ENCODE measurements around the gene ARL6IP6. TPM values are rescaled to one million over a fixed set of nuclear protein-coding genes. Genes with fewer than 3 reads are reported as not detected.
"Not testable (repeated sequence)": the region's sequence is repeated elsewhere in the genome, so short reads cannot be mapped to it uniquely, and the experiment has no call there.

The ARL6IP6 gene
- total and polyA plus RNA-seq, 5 donors = 6.4 to 10.3 (median 7.5) TPM

DNA sequence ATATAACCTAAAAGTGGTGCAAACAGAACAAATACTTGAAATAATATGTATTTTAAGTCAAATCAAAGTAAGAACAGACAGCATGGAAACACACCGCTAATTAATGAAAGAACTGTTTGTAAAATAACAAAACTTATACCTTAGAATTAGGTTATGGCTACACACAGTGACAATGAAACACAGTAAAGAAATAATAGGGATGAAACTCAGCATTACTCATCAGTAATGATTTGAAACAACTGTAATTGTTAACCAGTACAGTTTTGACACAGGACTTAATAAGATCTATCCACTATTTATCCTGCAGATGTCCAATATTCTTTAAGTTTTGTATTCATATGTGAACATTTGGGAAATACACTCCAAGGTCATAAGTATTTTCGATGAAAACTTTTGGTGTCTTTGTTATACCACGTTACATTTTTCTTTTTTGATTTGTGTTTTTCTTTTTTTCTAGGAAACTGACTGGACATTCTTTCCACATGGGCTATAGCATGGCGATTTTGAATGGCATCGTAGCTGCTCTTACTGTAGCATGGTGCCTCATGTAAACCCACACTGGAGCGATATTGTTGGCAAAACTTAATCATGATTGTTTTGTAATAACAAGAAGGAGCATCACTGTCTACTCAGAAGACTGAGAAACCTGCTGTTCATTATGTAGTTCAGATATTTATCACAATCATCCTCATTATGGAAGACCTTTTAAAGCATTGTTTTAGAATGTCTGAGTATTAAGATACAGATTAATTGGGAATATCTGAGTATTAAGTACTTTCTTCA lies 41.1 kb downstream of the ARL6IP6 start:
- intact Hi-C loops (cut with DNase I) = no loop called here
- no peak overlapping the region for H3K4me3 ChIP-seq (ENCODE audit: low read length)
- H3K27ac ChIP-seq (ENCODE audit: low read length) = no peak overlapping the region
- DNase-seq (no peak), ATAC-seq (no peak)
- H3K9me3 ChIP-seq (ENCODE audit: control insufficient read depth, low read length) = no peaks in the 10 kb centered on the region
- H3K27me3 ChIP-seq (ENCODE audit: control insufficient read depth, insufficient read depth) = no peaks in the 10 kb centered on the region
- 95% methylated on average over 6 of the region's 6 CpGs for WGBS
- H3K4me1 ChIP-seq (ENCODE audit: control insufficient read depth, insufficient read depth, low read length) = no peaks in the 10 kb centered on the region

DNA sequence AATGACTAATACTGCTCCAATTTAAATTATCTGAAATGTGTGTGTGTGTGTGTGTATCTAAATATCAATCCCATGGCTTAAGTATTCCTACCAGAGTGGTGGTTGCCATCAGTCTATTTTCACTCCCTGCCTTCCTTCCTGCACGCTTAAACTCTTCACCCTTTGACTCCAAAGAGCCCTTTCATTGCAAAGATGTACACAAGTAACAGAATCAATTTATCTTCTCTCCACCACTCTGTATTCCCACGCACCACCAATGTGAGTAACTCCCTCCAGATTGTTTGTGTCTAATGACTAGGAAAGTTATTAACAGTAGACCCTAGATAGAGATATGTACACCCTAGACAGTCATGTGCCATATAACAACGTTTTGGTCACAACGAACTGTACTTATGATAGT lies 42.8 kb downstream of the ARL6IP6 start:
- WGBS = 66% methylated on average over 4 of the region's 4 CpGs
- Histone ChIP-seq H3K9me3 (ENCODE audit: control insufficient read depth, low read length) (no peaks in the 10 kb centered on the region), H3K27ac (ENCODE audit: low read length) (no peak overlapping the region), H3K27me3 (ENCODE audit: control insufficient read depth, insufficient read depth) (no peaks in the 10 kb centered on the region), H3K4me1 (ENCODE audit: control insufficient read depth, insufficient read depth, low read length) (no peaks in the 10 kb centered on the region), H3K4me3 (ENCODE audit: low read length) (no peak overlapping the region)
- DNase-seq = no peak
- intact Hi-C loops (cut with DNase I) = no loop called here
- no peak for ATAC-seq

DNA sequence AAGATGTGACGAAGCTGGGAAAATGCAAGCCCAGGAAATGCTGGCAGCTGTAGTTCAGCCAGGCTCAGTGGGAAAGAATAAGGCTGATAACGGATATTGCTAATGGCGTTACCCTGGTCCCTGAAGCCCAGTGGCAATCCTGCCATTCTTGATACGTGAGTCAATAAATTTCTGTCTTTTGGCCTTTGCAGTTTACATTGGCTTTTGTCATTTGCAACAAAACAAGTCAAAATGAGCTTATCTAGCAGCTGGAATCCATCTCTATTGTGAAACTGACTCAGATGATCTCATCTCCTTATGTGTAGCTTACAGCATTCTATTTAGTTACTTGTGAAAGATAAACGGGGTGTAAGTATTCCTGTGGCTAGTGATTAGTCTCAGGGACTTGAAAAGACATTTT lies 43.8 kb downstream of the ARL6IP6 start:
- H3K27me3 ChIP-seq (ENCODE audit: control insufficient read depth, insufficient read depth) = no peaks in the 10 kb centered on the region
- WGBS = 56% methylated on average over 5 of the region's 5 CpGs
- no peaks in the 10 kb centered on the region for H3K9me3 ChIP-seq (ENCODE audit: control insufficient read depth, low read length)
- DNase-seq (peak; percentile 45 to 69 (median 47)), ATAC-seq (peak; percentile 92)
- H3K27ac ChIP-seq (ENCODE audit: low read length) = no peak overlapping the region
- no peaks in the 10 kb centered on the region for H3K4me1 ChIP-seq (ENCODE audit: control insufficient read depth, insufficient read depth, low read length)
- H3K4me3 ChIP-seq (ENCODE audit: low read length) = no peak overlapping the region
- intact Hi-C loops (cut with DNase I) = no loop called here

DNA sequence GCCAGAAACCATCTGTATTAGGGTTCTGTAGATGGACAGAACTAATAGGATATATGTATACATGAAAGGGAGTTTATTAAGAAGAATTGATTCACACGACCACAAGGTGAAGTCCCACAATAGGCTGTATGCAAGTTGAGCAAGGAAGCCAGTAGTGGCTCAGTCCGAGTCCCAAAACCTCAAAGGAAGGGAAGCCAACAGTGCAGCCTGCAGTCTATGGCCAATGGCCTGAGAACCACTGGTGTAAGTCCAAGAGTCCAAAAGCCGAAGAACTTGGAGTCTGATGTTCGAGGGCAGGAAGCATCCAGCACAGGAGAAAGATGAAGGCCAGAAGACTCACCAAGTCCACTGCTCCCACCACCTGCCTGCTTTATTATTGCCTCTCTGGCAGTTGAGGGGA lies 44.8 kb downstream of the ARL6IP6 start:
- DNase-seq (peak in 1 of 3 donors; percentile 38), ATAC-seq (peak; percentile 47 to 67)
- H3K27me3 ChIP-seq (ENCODE audit: control insufficient read depth, insufficient read depth); H3K4me3 ChIP-seq (ENCODE audit: low read length); H3K9me3 ChIP-seq (ENCODE audit: control insufficient read depth, low read length); intact Hi-C loops (cut with DNase I); H3K4me1 ChIP-seq (ENCODE audit: control insufficient read depth, insufficient read depth, low read length); H3K27ac ChIP-seq (ENCODE audit: low read length): not testable (repeated sequence)
- 69% methylated on average over 4 of the region's 4 CpGs for WGBS

DNA sequence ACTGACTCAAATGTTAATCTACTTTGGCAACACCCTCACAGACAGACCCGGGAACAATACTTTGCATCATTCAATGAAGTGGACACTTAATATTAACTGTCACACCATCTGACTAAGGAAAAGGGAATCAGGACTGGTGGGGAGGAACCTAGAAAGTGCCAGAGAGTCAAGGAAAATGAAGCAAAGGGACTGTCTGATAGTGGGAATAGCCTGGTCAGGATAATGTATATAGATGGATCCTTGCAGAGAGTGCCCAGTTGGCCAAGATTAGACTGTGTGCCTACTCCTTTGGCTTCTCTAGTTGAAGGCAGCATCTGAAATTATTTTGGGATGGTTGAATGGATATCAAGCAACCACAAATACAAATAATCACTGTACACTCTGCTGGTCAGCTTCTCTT lies 45.2 kb downstream of the ARL6IP6 start:
- DNase-seq (no peak), ATAC-seq (no peak)
- Histone ChIP-seq H3K27ac (ENCODE audit: low read length) (no peak overlapping the region), H3K9me3 (ENCODE audit: control insufficient read depth, low read length) (no peaks in the 10 kb centered on the region), H3K4me1 (ENCODE audit: control insufficient read depth, insufficient read depth, low read length) (no peaks in the 10 kb centered on the region), H3K27me3 (ENCODE audit: control insufficient read depth, insufficient read depth) (no peaks in the 10 kb centered on the region), H3K4me3 (ENCODE audit: low read length) (no peak overlapping the region)
- whole genome bisulfite sequencing = 67% methylated on average over 1 of the region's 1 CpG
- intact Hi-C loops (cut with DNase I) = no loop called here

DNA sequence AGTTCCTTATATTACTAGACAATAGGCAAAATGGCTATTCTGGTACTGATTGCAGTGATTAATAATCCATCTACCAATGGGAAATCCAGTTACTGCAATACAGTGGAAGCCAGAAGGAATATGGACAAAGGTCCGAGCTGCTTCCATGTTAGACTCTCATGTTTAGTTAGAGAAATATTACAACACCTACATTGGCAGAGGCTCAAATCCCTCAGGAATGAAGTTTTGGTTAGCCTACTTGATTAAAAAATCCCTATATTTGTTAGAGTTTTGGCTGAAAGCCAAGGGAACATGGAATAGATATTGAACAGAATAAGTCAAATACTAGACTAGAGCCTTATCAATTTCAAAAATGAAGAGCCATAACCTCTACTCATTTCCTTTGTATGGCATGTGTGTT lies 48.5 kb downstream of the ARL6IP6 start:
- Histone ChIP-seq H3K9me3 (ENCODE audit: control insufficient read depth, low read length) (no peaks in the 10 kb centered on the region), H3K4me3 (ENCODE audit: low read length) (no peak overlapping the region), H3K27ac (ENCODE audit: low read length) (no peak overlapping the region), H3K27me3 (ENCODE audit: control insufficient read depth, insufficient read depth) (no peaks in the 10 kb centered on the region), H3K4me1 (ENCODE audit: control insufficient read depth, insufficient read depth, low read length) (no peaks in the 10 kb centered on the region)
- WGBS = 77% methylated on average over 1 of the region's 1 CpG
- ATAC-seq = no peak
- intact Hi-C loops (cut with DNase I) = no loop called here
- no peak for DNase-seq

DNA sequence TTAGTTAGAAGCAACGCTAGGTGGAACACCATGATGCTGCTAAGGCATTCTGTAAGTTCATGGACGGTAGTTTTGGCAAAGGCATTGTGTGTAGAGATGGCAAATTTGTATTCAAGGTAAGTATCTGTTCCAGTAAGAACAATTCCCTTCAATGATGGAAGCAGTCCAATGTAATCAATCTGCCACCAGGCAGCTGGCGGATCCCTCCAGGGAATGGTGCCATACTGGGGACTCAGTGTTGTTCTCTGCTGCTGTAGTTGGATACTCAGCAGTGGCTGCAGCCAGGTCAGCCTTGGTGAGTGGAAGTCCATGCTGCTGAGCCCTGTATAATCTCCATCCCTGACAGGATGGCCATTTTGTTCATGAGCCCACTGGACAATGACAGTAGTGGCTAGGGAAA lies 62.8 kb downstream of the ARL6IP6 start:
- H3K27ac ChIP-seq (ENCODE audit: low read length) = no peak overlapping the region
- H3K9me3 ChIP-seq (ENCODE audit: control insufficient read depth, low read length) = no peaks in the 10 kb centered on the region
- intact Hi-C loops (cut with DNase I) = no loop called here
- no peak for ATAC-seq
- no peaks in the 10 kb centered on the region for H3K4me1 ChIP-seq (ENCODE audit: control insufficient read depth, insufficient read depth, low read length)
- no peak for DNase-seq
- H3K4me3 ChIP-seq (ENCODE audit: low read length) = no peak overlapping the region
- 87% methylated on average over 3 of the region's 3 CpGs for WGBS
- no peaks in the 10 kb centered on the region for H3K27me3 ChIP-seq (ENCODE audit: control insufficient read depth, insufficient read depth)

DNA sequence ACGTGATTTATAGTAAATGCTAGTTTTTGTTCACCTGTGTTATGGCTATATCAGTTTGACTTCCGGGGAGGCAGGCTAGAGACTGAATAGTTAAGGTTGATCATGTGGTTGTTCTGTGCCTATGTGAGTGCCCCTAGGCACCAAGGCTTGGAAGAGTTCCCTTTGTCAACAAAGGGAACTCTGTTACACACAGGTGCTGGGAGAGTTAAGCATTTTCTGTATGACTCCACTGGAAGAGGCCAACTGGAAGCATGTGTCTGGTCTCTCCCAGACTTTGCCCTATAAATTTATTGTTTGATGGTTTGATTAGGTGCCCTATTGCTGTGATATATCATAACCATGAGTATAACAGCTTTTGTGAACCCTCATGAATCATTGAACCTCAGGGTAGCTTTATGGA lies 63.8 kb downstream of the ARL6IP6 start:
- intact Hi-C loops (cut with DNase I) = no loop called here

DNA sequence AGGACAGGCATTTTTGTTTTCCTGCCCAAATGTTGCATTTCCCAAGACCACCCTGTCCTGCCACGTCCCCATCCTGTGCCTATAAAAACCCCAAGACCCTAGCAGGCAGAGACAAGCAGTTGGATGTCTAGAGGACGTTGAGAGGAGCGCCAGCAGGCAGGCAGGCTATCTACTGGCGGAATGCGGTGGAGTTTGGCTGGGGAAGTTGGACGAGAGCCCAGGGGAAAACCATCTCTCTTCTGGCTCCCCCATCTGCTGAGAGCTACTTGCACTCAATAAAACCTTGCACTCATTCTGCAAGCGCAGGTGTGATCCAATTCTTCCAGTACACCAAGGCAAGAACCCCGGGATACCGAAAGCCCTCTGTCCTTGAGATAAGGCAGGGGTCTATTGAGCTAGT lies 72.5 kb downstream of the ARL6IP6 start:
- peak; percentile 41 to 46 for ATAC-seq

More for the DNA sequence above, 63.8 kb downstream of the ARL6IP6 start:
- Histone ChIP-seq H3K4me3 (ENCODE audit: low read length) (no peak overlapping the region), H3K4me1 (ENCODE audit: control insufficient read depth, insufficient read depth, low read length) (no peaks in the 10 kb centered on the region), H3K27me3 (ENCODE audit: control insufficient read depth, insufficient read depth) (no peaks in the 10 kb centered on the region), H3K9me3 (ENCODE audit: control insufficient read depth, low read length) (no peaks in the 10 kb centered on the region), H3K27ac (ENCODE audit: low read length) (no peak overlapping the region)
- DNase-seq = no peak
- 84% methylated on average over 2 of the region's 2 CpGs for WGBS
- ATAC-seq = no peak

DNA sequence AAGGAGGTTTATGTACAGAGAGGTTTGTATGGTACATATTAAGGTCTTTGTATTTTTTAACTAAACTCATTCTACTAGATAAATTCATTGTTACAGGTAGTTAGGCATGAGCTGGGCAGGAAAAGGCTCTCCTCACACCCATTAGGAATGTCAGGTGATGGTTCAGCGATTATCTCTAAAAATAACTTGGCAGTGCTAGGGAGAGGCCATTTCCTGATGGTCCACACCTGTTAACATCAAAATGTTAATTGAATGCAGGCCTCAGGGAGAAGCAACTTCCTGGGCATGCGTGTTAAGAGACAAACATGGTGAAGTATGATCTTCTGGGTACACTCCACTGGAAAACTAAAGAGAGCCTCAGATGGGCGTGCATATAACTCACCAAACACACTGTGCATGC lies 73.6 kb downstream of the ARL6IP6 start:
- intact Hi-C loops (cut with DNase I) = no loop called here
- Histone ChIP-seq H3K4me3 (ENCODE audit: low read length) (no peak overlapping the region), H3K4me1 (ENCODE audit: control insufficient read depth, insufficient read depth, low read length) (no peaks in the 10 kb centered on the region), H3K27me3 (ENCODE audit: control insufficient read depth, insufficient read depth) (no peaks in the 10 kb centered on the region), H3K9me3 (ENCODE audit: control insufficient read depth, low read length) (no peaks in the 10 kb centered on the region), H3K27ac (ENCODE audit: low read length) (no peak overlapping the region)
- 63% methylated on average over 3 of the region's 3 CpGs for WGBS
- ATAC-seq (no peak), DNase-seq (no peak)

More for the DNA sequence above, 72.5 kb downstream of the ARL6IP6 start:
- intact Hi-C loops (cut with DNase I) = no loop called here
- DNase-seq = peak; percentile 20 to 70 (median 63)
- Histone ChIP-seq H3K27ac (ENCODE audit: low read length) (no peak overlapping the region), H3K4me3 (ENCODE audit: low read length) (no peak overlapping the region), H3K4me1 (ENCODE audit: control insufficient read depth, insufficient read depth, low read length) (no peaks in the 10 kb centered on the region), H3K27me3 (ENCODE audit: control insufficient read depth, insufficient read depth) (no peaks in the 10 kb centered on the region), H3K9me3 (ENCODE audit: control insufficient read depth, low read length) (no peaks in the 10 kb centered on the region)
- 44% methylated on average over 9 of the region's 9 CpGs for WGBS

DNA sequence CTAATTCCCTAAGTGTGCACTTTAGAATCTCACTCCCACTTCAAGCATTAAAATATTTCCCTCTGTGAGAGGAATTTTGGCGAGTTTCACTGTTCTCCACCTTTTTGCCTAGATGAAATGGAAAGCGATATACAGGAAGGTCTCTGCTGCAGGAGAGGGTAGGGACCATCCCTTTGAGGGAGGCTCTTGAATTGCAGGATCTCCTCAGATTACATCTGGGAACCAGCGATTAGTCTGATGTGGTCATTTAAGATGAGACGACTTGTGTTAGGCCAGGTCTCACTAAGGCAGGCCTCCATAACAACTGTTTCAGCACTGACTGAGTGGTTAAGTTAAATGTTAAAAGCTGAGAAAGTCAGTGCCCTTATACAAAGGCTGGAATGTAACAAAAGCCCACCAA lies 74.6 kb downstream of the ARL6IP6 start:
- Histone ChIP-seq H3K27ac (ENCODE audit: low read length) (no peak overlapping the region), H3K9me3 (ENCODE audit: control insufficient read depth, low read length) (no peaks in the 10 kb centered on the region), H3K27me3 (ENCODE audit: control insufficient read depth, insufficient read depth) (no peaks in the 10 kb centered on the region), H3K4me3 (ENCODE audit: low read length) (no peak overlapping the region), H3K4me1 (ENCODE audit: control insufficient read depth, insufficient read depth, low read length) (no peaks in the 10 kb centered on the region)
- intact Hi-C loops (cut with DNase I) = no loop called here
- DNase-seq = no peak
- 74% methylated on average over 4 of the region's 4 CpGs for WGBS
- ATAC-seq = no peak

DNA sequence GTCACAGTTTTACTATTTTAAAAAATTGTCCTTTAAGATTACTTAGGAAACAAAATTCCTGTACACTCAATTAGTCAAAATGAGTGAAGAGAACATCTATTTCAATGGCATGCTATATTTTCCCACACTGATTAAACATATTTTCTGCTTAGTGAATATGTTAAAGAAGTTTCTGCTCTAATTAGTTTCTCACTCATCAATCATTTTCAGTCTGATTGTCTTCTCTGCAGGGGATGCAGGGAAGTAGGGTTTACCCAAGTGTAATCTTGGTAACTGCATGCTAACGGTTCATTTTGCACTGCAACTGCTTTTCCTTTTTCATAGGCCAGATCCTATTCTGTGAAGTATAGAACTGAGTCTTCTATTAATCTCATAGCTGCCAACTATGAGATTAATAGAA lies 78.5 kb downstream of the ARL6IP6 start:
- H3K9me3 ChIP-seq (ENCODE audit: control insufficient read depth, low read length) = no peaks in the 10 kb centered on the region
- DNase-seq (no peak), ATAC-seq (no peak)
- H3K27me3 ChIP-seq (ENCODE audit: control insufficient read depth, insufficient read depth) = no peaks in the 10 kb centered on the region
- H3K27ac ChIP-seq (ENCODE audit: low read length) = no peak overlapping the region
- intact Hi-C loops (cut with DNase I) = no loop called here
- WGBS = 46% methylated on average over 1 of the region's 1 CpG
- H3K4me3 ChIP-seq (ENCODE audit: low read length) = no peak overlapping the region
- no peaks in the 10 kb centered on the region for H3K4me1 ChIP-seq (ENCODE audit: control insufficient read depth, insufficient read depth, low read length)

Measured in right cardiac atrium (tissue), 5 donors.